A549 (cell line): ENCODE measurements around the gene CXCL12. TPM values are rescaled to one million over a fixed set of nuclear protein-coding genes. Genes with fewer than 3 reads are reported as not detected.

Experiments used
- ATAC-seq, 2 experiments: fragments of 200-7000 bp in 1 of 2; fragments of >200 bp in 1 of 2; cut with Nextera tagmentation in 1 of 2; cut with Tn5 transposase in 1 of 2; 3 replicates each; pipeline versions ENCODE4 v1.8.0 to v1.9.1; 2018 to 2020; ENCODE audit warnings: mild to moderate bottlenecking in 1 of 2, moderate library complexity in 1 of 2
- CTCF ChIA-PET: fragments of 300-600 bp; sonication (Branson Sonifier 250); formaldehyde crosslinking; extraction: SDS; loops from one replicate; lab custom pipeline; 2021; ENCODE audit warnings: antibody characterized with exemption, inconsistent platforms; lab: Yijun Ruan, JAX
- POLR2A ChIA-PET: fragments of 350-600 bp; formaldehyde crosslinking; extraction: SDS; loops from one replicate; lab custom pipeline; 2021; ENCODE audit warnings: antibody characterized with exemption, inconsistent platforms; lab: Yijun Ruan, JAX
- DNase-seq, 2 experiments: peaks; one replicate each; pipeline versions ENCODE4 v3.0.0 to v3.0.0-alpha.2; 2011 to 2016; ENCODE audit warnings: low read depth in 1 of 2, low spot score in 1 of 2
- FAIRE-seq: peaks from 2 replicates; lab custom pipeline; 2011; peaks lifted over from hg19 to GRCh38; lab: Jason Lieb, UNC
- H3K27ac ChIP-seq, 2 experiments: fragments of >200 bp; sonication (Bioruptor Twin); formaldehyde crosslinking; 3 replicates each; pipeline ENCODE4 v1.5.1; 2016 to 2017
- H3K4me1 ChIP-seq: fragments of >200 bp; sonication (Bioruptor Twin); formaldehyde crosslinking; 3 replicates; pipeline ENCODE4 v1.6.1; 2016
- H3K4me2 ChIP-seq: fragments of >200 bp; sonication (Bioruptor Twin); formaldehyde crosslinking; 3 replicates; pipeline ENCODE4 v1.6.1; 2016
- H3K4me3 ChIP-seq: fragments of >200 bp; sonication (Bioruptor Twin); formaldehyde crosslinking; 3 replicates; pipeline ENCODE4 v1.5.1; 2016
- H3K9me3 ChIP-seq: fragments of >200 bp; sonication (Bioruptor Twin); formaldehyde crosslinking; 3 replicates; pipeline ENCODE4 v1.6.1; 2016
- CBX2 ChIP-seq: fragments of 200-600 bp; sonication (generic); IDR thresholded peaks from 2 replicates; pipeline ENCODE4 v1.6.1; 2016; ENCODE audit warnings: low read depth, mild to moderate bottlenecking, borderline replicate concordance
- CBX8 ChIP-seq: fragments of 200-600 bp; sonication (generic); IDR thresholded peaks from 2 replicates; pipeline ENCODE4 v1.6.1; 2016
- CEBPB ChIP-seq, 2 experiments: fragments of >200 bp in 1 of 2; sonication (Bioruptor Twin) in 1 of 2; formaldehyde crosslinking in 1 of 2; IDR thresholded peaks; 2 replicates each; pipeline ENCODE4 v1.6.1; 2012 to 2016
- CHD4 ChIP-seq: fragments of 200-600 bp; sonication (generic); IDR thresholded peaks from 2 replicates; pipeline ENCODE4 v1.6.1; 2016; ENCODE audit warnings: antibody characterized with exemption, mild to moderate bottlenecking, borderline replicate concordance
- EHF ChIP-seq: fragments of 250-450 bp; sonication (Bioruptor Pico); IDR thresholded peaks from 2 replicates; pipeline ENCODE4 v1.5.0; 2020; ENCODE audit warnings: mild to moderate bottlenecking
- EP300 ChIP-seq, 2 experiments: fragments of >200 bp; sonication (Bioruptor Twin); formaldehyde crosslinking; IDR thresholded peaks; 2 replicates in 1 of 2; 3 replicates in 1 of 2; pipeline ENCODE4 v1.6.1; 2016 to 2017
- FOSB ChIP-seq: fragments of 250-450 bp; sonication (Bioruptor Pico); IDR thresholded peaks from 2 replicates; pipeline ENCODE4 v1.5.0; 2020; ENCODE audit warnings: mild to moderate bottlenecking, moderate library complexity
- FOSL2 ChIP-seq, 2 experiments: fragments of 450-650 bp in 1 of 2; fragments of >200 bp in 1 of 2; sonication (Bioruptor Twin) in 1 of 2; formaldehyde crosslinking; IDR thresholded peaks; 2 replicates each; pipeline versions ENCODE4 v1.5.0 to v1.6.1; 2016 to 2020; ENCODE audit warnings: mild to moderate bottlenecking in 1 of 2, moderate library complexity in 1 of 2
- FOXS1 ChIP-seq: fragments of 250-450 bp; sonication (Bioruptor Pico); IDR thresholded peaks from 2 replicates; pipeline ENCODE4 v1.5.0; 2020; ENCODE audit warnings: mild to moderate bottlenecking, moderate library complexity
- HDAC2 ChIP-seq: fragments of 200-600 bp; sonication (generic); IDR thresholded peaks from 2 replicates; pipeline ENCODE4 v1.6.1; 2016
- HOXB5 ChIP-seq: fragments of 250-450 bp; sonication (Bioruptor Pico); IDR thresholded peaks from 2 replicates; pipeline ENCODE4 v1.5.0; 2020; ENCODE audit warnings: mild to moderate bottlenecking, moderate library complexity
- JUNB ChIP-seq: fragments of >200 bp; sonication (Bioruptor Twin); formaldehyde crosslinking; IDR thresholded peaks from 2 replicates; pipeline ENCODE4 v1.6.1; 2016
- MAZ ChIP-seq: fragments of 150-350 bp; IDR thresholded peaks from 2 replicates; pipeline ENCODE4 v1.6.1; 2014; ENCODE audit warnings: antibody characterized with exemption, low read depth, low read length, borderline replicate concordance
- NFE2L2 ChIP-seq: fragments of 150-350 bp; conservative IDR thresholded peaks from 2 replicates; pipeline ENCODE4 v1.6.1; 2014; ENCODE audit warnings: low read length
- RFX5 ChIP-seq: fragments of 450-650 bp; IDR thresholded peaks from 2 replicates; pipeline ENCODE4 v1.7.1; 2014; ENCODE audit warnings: antibody characterized with exemption, mild to moderate bottlenecking, moderate library complexity
- SMC3 ChIP-seq: fragments of >200 bp; sonication (Bioruptor Twin); formaldehyde crosslinking; IDR thresholded peaks from 3 replicates; pipeline ENCODE4 v1.6.1; 2018; ENCODE audit warnings: inconsistent platforms
- ZC3H11A ChIP-seq: fragments of 450-650 bp; IDR thresholded peaks from 2 replicates; pipeline ENCODE4 v1.6.1; 2014; ENCODE audit warnings: antibody characterized with exemption, mild to moderate bottlenecking
- ZFP36 ChIP-seq: fragments of 450-650 bp; IDR thresholded peaks from 2 replicates; pipeline ENCODE4 v1.6.1; 2014; ENCODE audit warnings: borderline replicate concordance; ENCODE audit not compliant: partially characterized antibody
- ZNF302 ChIP-seq: fragments of 250-450 bp; sonication (Bioruptor Pico); IDR thresholded peaks from 2 replicates; pipeline ENCODE4 v1.9.0; 2021; ENCODE audit warnings: inconsistent platforms, mild to moderate bottlenecking, moderate library complexity
- ZSCAN20 ChIP-seq: fragments of 250-450 bp; sonication (Bioruptor Pico); IDR thresholded peaks from 2 replicates; pipeline ENCODE4 v1.8.0; 2022; ENCODE audit warnings: mild to moderate bottlenecking, moderate library complexity
- WGBS: methylation state at CpG from one replicate; pipeline ENCODE4 v1.1.6; 2017; ENCODE audit errors: missing lambda C conversion rate; 5-methylcytosine and 5-hydroxymethylcytosine counted together
- polyA plus RNA-seq, 4 experiments: library from polyadenylated mRNA; depleted of rRNA in 3 of 4; stranded (reverse); fragments of >200 nt; fragmentation: RNase III in 1 of 4; extraction: RNeasy Plus Mini Kit Qiagen cat#74134 plus additional on column Dnase treatment in 1 of 4; gene quantifications; 2 replicates in 3 of 4; 3 replicates in 1 of 4; pipeline ENCODE4 v1.2.3, GENCODE V29; 2011 to 2017
- TF ChIP-seq, protein P1 (sequence below): fragments of 250-450 bp; sonication (Bioruptor Pico); IDR thresholded peaks from 2 replicates; pipeline ENCODE4 v1.5.0; 2020; ENCODE audit warnings: low read depth, mild to moderate bottlenecking, moderate library complexity
- TF ChIP-seq, protein P2 (sequence below): fragments of 250-450 bp; sonication (Bioruptor Pico); IDR thresholded peaks from 2 replicates; pipeline ENCODE4 v1.5.0; 2021; ENCODE audit warnings: mild to moderate bottlenecking, moderate library complexity, borderline replicate concordance
- TF ChIP-seq, protein P3 (sequence below): fragments of 200-600 bp; sonication (generic); IDR thresholded peaks from 2 replicates; pipeline ENCODE4 v1.6.1; 2016; ENCODE audit warnings: antibody characterized with exemption, mild to moderate bottlenecking, moderate library complexity
- TF ChIP-seq, protein P4 (sequence below): IDR thresholded peaks from 2 replicates; pipeline ENCODE4 v1.6.1; 2012
- TF ChIP-seq, protein P5 (sequence below): fragments of 450-650 bp; IDR thresholded peaks from 2 replicates; pipeline ENCODE4 v1.6.1; 2014; ENCODE audit warnings: antibody characterized with exemption

CXCL12 gene
- polyA plus RNA-seq, 2 of the 4 experiments (the other 2 are of a cell fraction) = 0.13 to 0.17 TPM

DNA sequence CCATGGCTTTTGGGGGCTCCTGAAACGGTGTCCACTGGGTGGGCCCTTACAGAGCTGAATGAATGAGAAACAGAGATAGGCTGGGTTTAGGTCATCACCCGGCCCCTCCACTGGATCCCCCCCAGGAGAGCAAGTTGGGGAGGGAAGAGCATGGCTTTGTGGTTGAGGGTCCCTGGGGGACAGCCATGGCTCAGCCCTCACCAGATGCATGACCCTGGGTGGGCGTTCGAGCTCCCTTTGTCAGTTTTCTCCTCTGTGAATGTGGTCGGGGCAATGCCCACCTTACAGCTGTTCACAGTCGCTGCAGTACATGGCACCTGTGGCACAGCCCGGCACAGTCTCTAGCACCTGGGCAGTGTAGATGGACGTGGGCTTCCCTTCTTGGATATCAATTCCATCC lies 40.6 kb upstream of the CXCL12 start:
- 2% methylated on average over 7 of the region's 8 CpGs for WGBS
- ATAC-seq = no peak
- POLR2A ChIA-PET = no interaction called here

DNA sequence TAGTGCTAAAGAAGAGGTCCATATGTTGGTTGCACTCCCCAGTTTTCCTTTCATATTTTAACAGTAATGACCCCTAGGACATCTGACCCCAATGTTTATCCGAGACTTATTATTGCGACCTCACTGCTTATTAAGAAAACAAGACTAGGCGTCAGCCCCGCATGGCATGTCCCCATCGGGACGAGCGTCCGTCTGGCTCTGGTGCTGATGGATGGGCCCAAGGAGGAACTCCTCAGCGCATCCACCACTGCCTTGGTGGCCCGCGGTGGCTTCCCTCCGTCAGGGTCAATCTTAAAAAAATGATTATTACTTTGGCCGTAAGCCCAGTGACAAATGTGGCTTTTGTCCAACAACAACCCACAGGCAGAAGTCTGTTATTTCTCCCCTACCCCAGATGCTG lies 40.1 kb upstream of the CXCL12 start:
- H3K9me3 ChIP-seq = no peaks in the 10 kb centered on the region
- 21% methylated on average over 13 of the region's 13 CpGs for WGBS
- CTCF ChIA-PET = no interaction called here
- POLR2A ChIA-PET = no interaction called here
- no peak for FAIRE-seq
- H3K4me3 ChIP-seq = no peak overlapping the region
- no peak overlapping the region for H3K27ac ChIP-seq
- H3K4me1 ChIP-seq = no peaks in the 10 kb centered on the region
- H3K4me2 ChIP-seq = no peak overlapping the region
- no peak for DNase-seq
- TF ChIP-seq EP300 (IDR thresholded peaks at IDR 0.05) (no peak), CBX8 (no peak), HOXB5 (no peak), JUNB (no peak), FOSB (CRISPR knock-in tag) (no peak)
- TF ChIP-seq, protein P1, sequence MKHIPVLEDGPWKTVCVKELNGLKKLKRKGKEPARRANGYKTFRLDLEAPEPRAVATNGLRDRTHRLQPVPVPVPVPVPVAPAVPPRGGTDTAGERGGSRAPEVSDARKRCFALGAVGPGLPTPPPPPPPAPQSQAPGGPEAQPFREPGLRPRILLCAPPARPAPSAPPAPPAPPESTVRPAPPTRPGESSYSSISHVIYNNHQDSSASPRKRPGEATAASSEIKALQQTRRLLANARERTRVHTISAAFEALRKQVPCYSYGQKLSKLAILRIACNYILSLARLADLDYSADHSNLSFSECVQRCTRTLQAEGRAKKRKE (CRISPR knock-in tag) = no peak
- TF ChIP-seq, protein P2, sequence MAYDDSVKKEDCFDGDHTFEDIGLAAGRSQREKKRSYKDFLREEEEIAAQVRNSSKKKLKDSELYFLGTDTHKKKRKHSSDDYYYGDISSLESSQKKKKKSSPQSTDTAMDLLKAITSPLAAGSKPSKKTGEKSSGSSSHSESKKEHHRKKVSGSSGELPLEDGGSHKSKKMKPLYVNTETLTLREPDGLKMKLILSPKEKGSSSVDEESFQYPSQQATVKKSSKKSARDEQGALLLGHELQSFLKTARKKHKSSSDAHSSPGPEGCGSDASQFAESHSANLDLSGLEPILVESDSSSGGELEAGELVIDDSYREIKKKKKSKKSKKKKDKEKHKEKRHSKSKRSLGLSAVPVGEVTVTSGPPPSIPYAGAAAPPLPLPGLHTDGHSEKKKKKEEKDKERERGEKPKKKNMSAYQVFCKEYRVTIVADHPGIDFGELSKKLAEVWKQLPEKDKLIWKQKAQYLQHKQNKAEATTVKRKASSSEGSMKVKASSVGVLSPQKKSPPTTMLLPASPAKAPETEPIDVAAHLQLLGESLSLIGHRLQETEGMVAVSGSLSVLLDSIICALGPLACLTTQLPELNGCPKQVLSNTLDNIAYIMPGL = no peak
- TF ChIP-seq, protein P3, sequence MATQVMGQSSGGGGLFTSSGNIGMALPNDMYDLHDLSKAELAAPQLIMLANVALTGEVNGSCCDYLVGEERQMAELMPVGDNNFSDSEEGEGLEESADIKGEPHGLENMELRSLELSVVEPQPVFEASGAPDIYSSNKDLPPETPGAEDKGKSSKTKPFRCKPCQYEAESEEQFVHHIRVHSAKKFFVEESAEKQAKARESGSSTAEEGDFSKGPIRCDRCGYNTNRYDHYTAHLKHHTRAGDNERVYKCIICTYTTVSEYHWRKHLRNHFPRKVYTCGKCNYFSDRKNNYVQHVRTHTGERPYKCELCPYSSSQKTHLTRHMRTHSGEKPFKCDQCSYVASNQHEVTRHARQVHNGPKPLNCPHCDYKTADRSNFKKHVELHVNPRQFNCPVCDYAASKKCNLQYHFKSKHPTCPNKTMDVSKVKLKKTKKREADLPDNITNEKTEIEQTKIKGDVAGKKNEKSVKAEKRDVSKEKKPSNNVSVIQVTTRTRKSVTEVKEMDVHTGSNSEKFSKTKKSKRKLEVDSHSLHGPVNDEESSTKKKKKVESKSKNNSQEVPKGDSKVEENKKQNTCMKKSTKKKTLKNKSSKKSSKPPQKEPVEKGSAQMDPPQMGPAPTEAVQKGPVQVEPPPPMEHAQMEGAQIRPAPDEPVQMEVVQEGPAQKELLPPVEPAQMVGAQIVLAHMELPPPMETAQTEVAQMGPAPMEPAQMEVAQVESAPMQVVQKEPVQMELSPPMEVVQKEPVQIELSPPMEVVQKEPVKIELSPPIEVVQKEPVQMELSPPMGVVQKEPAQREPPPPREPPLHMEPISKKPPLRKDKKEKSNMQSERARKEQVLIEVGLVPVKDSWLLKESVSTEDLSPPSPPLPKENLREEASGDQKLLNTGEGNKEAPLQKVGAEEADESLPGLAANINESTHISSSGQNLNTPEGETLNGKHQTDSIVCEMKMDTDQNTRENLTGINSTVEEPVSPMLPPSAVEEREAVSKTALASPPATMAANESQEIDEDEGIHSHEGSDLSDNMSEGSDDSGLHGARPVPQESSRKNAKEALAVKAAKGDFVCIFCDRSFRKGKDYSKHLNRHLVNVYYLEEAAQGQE = no peak
- ATAC-seq = no peak

More for the DNA sequence above, 40.6 kb upstream of the CXCL12 start:
- DNase-seq = no peak
- no peak overlapping the region for H3K4me2 ChIP-seq
- H3K27ac ChIP-seq = no peak overlapping the region
- H3K9me3 ChIP-seq = no peaks in the 10 kb centered on the region
- no peaks in the 10 kb centered on the region for H3K4me1 ChIP-seq
- no peak overlapping the region for H3K4me3 ChIP-seq
- FAIRE-seq = no peak
- CTCF ChIA-PET = no interaction called here
- TF ChIP-seq RFX5 (no peak), FOSL2 (IDR thresholded peaks at IDR 0.05) (no peak), FOSL2 (CRISPR knock-in tag; IDR thresholded peaks at IDR 0.05) (no peak), EP300 (IDR thresholded peaks at IDR 0.05) (no peak), FOXS1 (no peak), MAZ (no peak), HOXB5 (no peak), HDAC2 (no peak), ZNF302 (CRISPR knock-in tag) (no peak), EHF (CRISPR knock-in tag) (no peak), ZSCAN20 (CRISPR knock-in tag) (no peak), ZC3H11A (no peak), CEBPB (IDR thresholded peaks at IDR 0.05) (no peak), CHD4 (no peak), CBX2 (no peak), CBX8 (no peak), ZFP36 (no peak), NFE2L2 (no peak), SMC3 (no peak)
- TF ChIP-seq, protein P4, sequence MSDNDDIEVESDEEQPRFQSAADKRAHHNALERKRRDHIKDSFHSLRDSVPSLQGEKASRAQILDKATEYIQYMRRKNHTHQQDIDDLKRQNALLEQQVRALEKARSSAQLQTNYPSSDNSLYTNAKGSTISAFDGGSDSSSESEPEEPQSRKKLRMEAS = no peak
- TF ChIP-seq, protein P5, sequence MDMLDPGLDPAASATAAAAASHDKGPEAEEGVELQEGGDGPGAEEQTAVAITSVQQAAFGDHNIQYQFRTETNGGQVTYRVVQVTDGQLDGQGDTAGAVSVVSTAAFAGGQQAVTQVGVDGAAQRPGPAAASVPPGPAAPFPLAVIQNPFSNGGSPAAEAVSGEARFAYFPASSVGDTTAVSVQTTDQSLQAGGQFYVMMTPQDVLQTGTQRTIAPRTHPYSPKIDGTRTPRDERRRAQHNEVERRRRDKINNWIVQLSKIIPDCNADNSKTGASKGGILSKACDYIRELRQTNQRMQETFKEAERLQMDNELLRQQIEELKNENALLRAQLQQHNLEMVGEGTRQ = no peak
